ENCODE results near the gene CLN6. TPM values are rescaled to one million over a fixed set of nuclear protein-coding genes. Genes with fewer than 3 reads are reported as not detected.

CLN6 gene
- 10 to 100 TPM; 30.5 to 34.2 TPM for total RNA-seq

DNA sequence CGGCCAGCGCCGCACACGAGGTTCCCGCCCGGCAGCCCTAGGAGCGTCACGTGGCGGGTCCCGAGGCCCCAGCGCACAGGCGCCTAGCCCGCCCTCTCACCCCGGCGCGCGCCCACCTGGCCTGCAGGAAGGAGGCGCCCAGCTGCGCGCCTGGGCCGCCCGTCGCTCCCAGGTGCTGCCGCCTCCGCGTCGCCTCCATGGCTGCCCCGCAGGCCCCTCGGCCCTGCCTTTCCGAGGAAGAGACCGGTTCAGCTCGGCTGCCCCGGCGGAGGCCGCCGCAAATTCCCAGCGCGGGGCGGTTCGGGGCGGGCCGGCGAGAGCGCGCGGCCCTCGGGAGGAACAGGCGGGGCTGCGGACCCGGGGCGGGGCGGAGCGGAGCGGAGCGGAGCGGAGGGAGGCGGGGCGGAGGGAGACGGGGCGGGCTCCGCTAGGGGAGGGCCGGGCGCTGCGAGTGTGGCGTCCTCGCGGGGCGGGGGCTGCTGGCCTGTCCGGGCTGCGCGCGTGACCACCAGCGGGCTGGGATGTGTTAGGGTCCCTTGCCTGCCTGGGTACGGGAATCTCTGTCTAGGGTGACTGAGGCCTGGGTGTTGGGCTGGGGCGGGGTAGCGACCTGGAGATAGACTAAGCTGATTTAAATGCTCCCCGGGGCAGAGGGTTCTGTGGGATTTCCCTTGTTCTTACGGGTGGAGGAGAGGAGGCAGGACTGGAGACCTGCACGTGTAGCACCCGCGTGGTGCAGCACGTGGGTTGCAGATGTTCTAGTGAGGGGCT is at the start of gene CLN6:
TSS of gene CLN6 (minus strand) at position 343 of the 771 bp plus-strand sequence. CDS start at position 199, 144 bp downstream.
- intact Hi-C loops (cut with micrococcal nuclease): loop anchor here (1.0 to 5.0 kb wide), 6 partner anchors 21 to 709 kb away; partner anchors contain the start of genes C15orf61, PIAS1 and RNU6-1
- H3K27me3 Mint-ChIP-seq (ENCODE audit: low read depth): no peaks in the 10 kb centered on the region
- DNase-seq: peak; percentile 75
- CTCF ChIA-PET: interaction anchor here (0.7 to 2.1 kb wide), 4 partner anchors 19 to 368 kb away, joined by 3 to 4 read pairs (median 4); no protein-coding TSS in a partner anchor
- H3K9me3 Mint-ChIP-seq: no peaks in the 10 kb centered on the region
- peak within 1 kb of the TSS; percentile 85 for H3K4me3 Mint-ChIP-seq
- peaks cover 43% of the 10 kb centered on the region for H3K4me1 Mint-ChIP-seq (ENCODE audit: low read depth)
- peaks cover 15% of the 10 kb centered on the region for H3K36me3 Mint-ChIP-seq (ENCODE audit: low read depth)
- H3K27ac Mint-ChIP-seq: peak within 1 kb of the TSS; percentile 80

DNA sequence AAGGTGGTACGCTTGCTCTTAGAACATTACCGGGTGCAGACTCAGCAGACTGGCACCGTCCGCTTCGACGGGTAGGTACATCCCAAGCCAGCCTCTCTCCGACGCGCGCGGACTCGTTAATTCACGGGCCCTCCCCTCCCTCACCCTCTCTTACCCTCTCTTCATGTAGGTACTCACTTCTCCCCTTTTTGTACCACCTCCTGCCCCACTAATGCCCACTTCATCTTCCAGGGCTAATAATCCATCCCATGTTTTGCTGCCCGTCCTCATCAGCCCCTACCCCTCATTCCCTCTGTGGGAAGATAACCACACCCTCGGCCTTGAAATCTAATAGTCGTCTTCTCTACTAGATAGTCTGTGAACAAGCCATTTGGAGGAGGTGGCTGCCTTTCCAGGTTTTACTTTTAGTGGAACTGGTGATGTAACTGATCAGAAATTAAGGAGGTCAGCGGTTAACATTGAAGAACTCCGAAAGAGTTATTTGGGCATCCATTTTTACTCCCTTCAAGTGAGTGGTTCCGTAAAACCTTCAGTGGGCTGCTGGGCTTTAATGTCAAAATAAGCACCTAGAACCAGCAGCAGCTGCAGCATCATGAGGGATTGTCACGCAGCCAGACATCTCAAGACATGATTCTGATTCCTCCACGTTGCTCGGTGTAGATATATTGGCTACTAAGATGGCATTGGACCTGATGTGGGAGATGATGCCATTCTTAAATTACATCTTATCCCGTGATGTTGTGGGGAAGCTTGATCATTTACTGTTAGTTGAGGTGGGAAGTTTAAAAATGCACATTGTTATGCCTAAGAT is 49.3 kb upstream of the CLN6 start:
- H3K36me3 Mint-ChIP-seq (ENCODE audit: low read depth): peaks cover 9% of the 10 kb centered on the region
- intact Hi-C loops (cut with micrococcal nuclease): loop anchor here (1.0 to 5.0 kb wide), 3 partner anchors 48 to 736 kb away; partner anchors contain the start of genes MAP2K5 and RNU6-1
- H3K4me1 Mint-ChIP-seq (ENCODE audit: low read depth): peaks cover 48% of the 10 kb centered on the region
- peak overlapping the region; percentile 97 for H3K4me3 Mint-ChIP-seq
- peak; percentile 14 for DNase-seq
- CTCF ChIA-PET: interaction anchor here (1.1 to 3.8 kb wide), 2 partner anchors 13 to 26 kb away, joined by 4 to 22 read pairs; no protein-coding TSS in a partner anchor
- no peaks in the 10 kb centered on the region for H3K27me3 Mint-ChIP-seq (ENCODE audit: low read depth)
- no peaks in the 10 kb centered on the region for H3K9me3 Mint-ChIP-seq
- H3K27ac Mint-ChIP-seq: peak overlapping the region; percentile 97

- Mint-ChIP-seq H3K4me3 (peak overlapping the region; percentile 97), H3K4me1 (ENCODE audit: low read depth) (peaks cover 46% of the 10 kb centered on the region), H3K27ac (peak overlapping the region; percentile 97), H3K36me3 (ENCODE audit: low read depth) (peaks cover 9% of the 10 kb centered on the region), H3K9me3 (no peaks in the 10 kb centered on the region), H3K27me3 (ENCODE audit: low read depth) (no peaks in the 10 kb centered on the region)
- CTCF ChIA-PET: interaction anchor here (1.1 to 2.2 kb wide), 2 partner anchors 26 to 28 kb away, joined by 4 to 8 read pairs; no protein-coding TSS in a partner anchor
- peak; percentile 75 for DNase-seq
- intact Hi-C loops (cut with micrococcal nuclease): loop anchor here (1.0 to 5.0 kb wide), 3 partner anchors 48 to 736 kb away; partner anchors contain the start of genes MAP2K5 and RNU6-1
Measured at GRCh38 chr15:68278345-68278594, 48.7 kb upstream of the CLN6 start.

DNA sequence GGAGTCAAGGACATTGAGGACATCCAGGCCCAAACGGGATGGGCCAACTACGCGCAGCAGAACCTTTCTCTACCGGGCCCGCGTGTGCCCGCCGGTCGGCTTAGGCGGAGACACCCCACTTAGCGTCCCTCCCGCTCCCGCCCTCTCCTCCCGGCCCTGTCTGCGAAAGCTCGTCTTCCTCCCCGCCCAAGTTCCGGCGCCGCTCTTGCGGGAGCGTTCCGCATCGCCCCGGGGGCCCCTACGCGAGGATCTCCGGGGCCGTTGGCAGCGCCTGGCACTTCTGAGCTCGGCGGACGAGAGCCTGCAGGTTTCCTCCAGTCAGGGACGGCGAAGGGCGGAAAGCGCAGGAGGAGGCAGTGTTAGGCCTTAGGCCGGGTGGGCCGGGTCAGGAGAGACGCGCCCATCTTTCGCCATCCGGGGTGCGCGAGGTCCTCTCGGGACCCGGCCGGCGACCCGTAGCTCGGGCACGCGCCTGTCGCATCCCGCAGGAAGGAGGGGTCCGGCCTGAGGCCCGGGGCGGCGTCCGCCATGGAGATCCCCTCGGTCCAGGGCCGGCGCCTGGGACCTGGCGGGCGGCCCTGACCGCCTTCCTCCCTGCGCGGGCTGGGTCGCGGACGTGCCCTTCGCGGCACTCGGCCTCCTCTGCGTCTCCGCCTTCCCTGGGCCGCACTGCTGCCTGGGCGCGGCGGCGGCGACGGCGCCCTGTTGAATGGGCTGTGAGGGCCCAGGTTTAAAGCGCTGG is 48.2 kb upstream of the CLN6 start, which contains the start of gene FEM1B:
TSS of gene FEM1B (plus strand) at position 143 of the 742 bp plus-strand sequence. CDS start 673 bp downstream, outside the sequence.
- H3K27ac Mint-ChIP-seq: peak within 1 kb of the TSS; percentile 97
- H3K9me3 Mint-ChIP-seq: no peaks in the 10 kb centered on the region
- DNase-seq: peak; percentile 89
- peaks cover 46% of the 10 kb centered on the region for H3K4me1 Mint-ChIP-seq (ENCODE audit: low read depth)
- H3K4me3 Mint-ChIP-seq: peak within 1 kb of the TSS; percentile 97
- no peaks in the 10 kb centered on the region for H3K27me3 Mint-ChIP-seq (ENCODE audit: low read depth)
- intact Hi-C loops (cut with micrococcal nuclease): loop anchor here (1.0 to 5.0 kb wide), 8 partner anchors 15 to 735 kb away; partner anchors contain the start of genes ANP32A, MAP2K5, PIAS1 and RNU6-1
- CTCF ChIA-PET: interaction anchor here (0.7 to 2.2 kb wide), 5 partner anchors 16 to 105 kb away, joined by 3 to 8 read pairs (median 4); no protein-coding TSS in a partner anchor
- peaks cover 9% of the 10 kb centered on the region for H3K36me3 Mint-ChIP-seq (ENCODE audit: low read depth)

GRCh38 chr15:68277131-68277602 is 47.6 kb upstream of the CLN6 start:
- Mint-ChIP-seq H3K27ac (peak overlapping the region; percentile 97), H3K27me3 (ENCODE audit: low read depth) (no peaks in the 10 kb centered on the region), H3K9me3 (no peaks in the 10 kb centered on the region), H3K4me3 (peak overlapping the region; percentile 97), H3K4me1 (ENCODE audit: low read depth) (peaks cover 42% of the 10 kb centered on the region), H3K36me3 (ENCODE audit: low read depth) (peaks cover 9% of the 10 kb centered on the region)
- DNase-seq: peak; percentile 34
- intact Hi-C loops (cut with micrococcal nuclease): loop anchor here (1.0 to 5.0 kb wide), 6 partner anchors 16 to 735 kb away; partner anchors contain the start of genes ANP32A, MAP2K5 and PIAS1
- CTCF ChIA-PET: interaction anchor here (0.7 to 2.2 kb wide), 5 partner anchors 15 to 105 kb away, joined by 3 to 8 read pairs (median 4); no protein-coding TSS in a partner anchor

DNA sequence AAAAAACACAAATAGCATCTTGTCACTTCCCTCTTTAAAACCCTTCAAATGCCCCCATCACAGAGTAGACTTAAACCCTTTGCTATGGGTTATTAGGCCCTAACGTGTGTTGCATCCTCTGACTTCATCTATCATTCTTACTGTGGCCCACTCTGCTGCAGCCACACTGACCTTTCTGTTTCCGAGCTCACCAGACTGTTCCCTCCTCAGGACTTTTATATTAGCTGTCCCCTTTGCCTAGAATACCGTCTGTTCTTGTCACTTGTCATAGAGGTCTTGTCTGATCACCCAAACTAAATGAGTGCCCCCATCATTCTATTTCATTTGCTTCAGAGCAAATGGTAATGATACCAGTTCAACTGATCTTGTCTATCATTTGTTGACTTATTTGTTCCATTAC is 47.1 kb upstream of the CLN6 start:
- intact Hi-C loops (cut with micrococcal nuclease): loop anchor here (1.0 to 5.0 kb wide), 6 partner anchors 16 to 734 kb away; partner anchors contain the start of genes ANP32A, MAP2K5 and PIAS1
- H3K9me3 Mint-ChIP-seq: no peaks in the 10 kb centered on the region
- CTCF ChIA-PET: interaction anchor here (1.4 to 2.2 kb wide), 2 partner anchors 15 to 30 kb away, joined by 3 to 8 read pairs; no protein-coding TSS in a partner anchor
- H3K36me3 Mint-ChIP-seq (ENCODE audit: low read depth): peaks cover 9% of the 10 kb centered on the region
- no peaks in the 10 kb centered on the region for H3K27me3 Mint-ChIP-seq (ENCODE audit: low read depth)
- peak overlapping the region; percentile 97 for H3K27ac Mint-ChIP-seq
- H3K4me3 Mint-ChIP-seq: peak overlapping the region; percentile 97
- H3K4me1 Mint-ChIP-seq (ENCODE audit: low read depth): peaks cover 37% of the 10 kb centered on the region
- DNase-seq: no peak

DNA sequence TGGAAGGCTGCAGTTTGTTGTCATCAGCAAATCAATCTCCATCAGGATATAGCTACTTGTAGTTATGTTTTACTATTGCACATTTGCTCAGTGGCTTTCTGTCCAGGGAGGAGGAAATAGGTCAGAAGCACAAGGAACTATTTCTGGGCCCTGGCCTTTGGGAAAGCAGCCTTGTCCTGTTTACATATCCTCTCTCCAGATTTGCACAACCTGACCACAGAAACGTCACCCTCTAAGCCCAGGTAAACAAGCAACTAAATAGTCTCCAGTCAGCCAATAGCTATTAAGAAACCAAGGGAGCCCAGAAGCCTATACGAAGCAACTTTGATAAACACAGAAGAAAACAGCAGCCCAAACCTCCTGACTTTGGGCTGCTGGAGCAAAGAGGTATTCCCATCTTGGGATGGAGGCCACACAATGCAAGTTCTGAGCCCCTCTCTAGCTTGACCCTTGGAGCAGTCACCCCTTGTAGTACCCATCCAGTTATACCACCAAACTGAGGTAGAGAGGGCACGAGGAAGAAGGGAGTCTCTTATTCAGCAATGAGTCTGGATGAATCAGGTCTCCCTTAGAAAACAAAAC is 45.7 kb upstream of the CLN6 start:
- DNase-seq: no peak
- peaks cover 6% of the 10 kb centered on the region for H3K36me3 Mint-ChIP-seq (ENCODE audit: low read depth)
- H3K4me1 Mint-ChIP-seq (ENCODE audit: low read depth): peaks cover 23% of the 10 kb centered on the region
- intact Hi-C loops (cut with micrococcal nuclease): loop anchor here (5.0 kb wide), 1 partner anchor 733 kb away; the partner anchor contains the start of gene MAP2K5
- no peak overlapping the region for H3K27ac Mint-ChIP-seq
- no peaks in the 10 kb centered on the region for H3K27me3 Mint-ChIP-seq (ENCODE audit: low read depth)
- CTCF ChIA-PET: no interaction called here
- H3K9me3 Mint-ChIP-seq: no peaks in the 10 kb centered on the region
- H3K4me3 Mint-ChIP-seq: no peak overlapping the region

DNA sequence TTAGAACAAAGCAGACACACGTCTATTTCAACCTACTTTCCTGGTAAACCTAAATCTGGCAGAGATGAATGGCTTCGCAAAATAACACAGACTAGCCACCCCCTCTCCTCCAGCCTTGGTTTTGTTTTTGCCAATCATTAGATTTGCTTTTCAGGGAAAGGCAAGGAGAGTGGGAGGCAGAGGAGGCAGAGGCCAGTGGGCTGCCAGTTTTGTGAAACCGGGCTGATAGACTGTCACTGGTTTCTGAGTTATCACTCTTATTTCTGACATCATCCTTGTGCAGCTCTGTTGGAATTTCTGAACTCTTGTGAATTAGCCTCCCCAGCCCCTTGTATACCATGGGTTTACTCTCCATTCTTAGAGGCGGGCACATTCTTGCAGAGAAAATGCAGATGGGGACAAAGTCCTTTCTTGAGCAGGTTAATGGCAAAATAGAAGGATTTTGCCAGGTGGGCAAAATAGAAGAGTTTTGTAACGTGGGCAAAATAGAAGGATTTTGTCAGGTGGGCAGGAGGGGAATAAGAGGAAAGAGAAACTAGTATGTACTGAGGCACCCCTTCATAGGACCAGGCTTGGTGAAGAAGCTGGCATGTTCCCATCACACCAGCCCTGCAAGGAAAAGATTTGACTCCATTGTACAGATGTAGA is 44.8 kb upstream of the CLN6 start:
- no peaks in the 10 kb centered on the region for H3K36me3 Mint-ChIP-seq (ENCODE audit: low read depth)
- DNase-seq: no peak
- H3K27me3 Mint-ChIP-seq (ENCODE audit: low read depth): no peaks in the 10 kb centered on the region
- peaks cover 14% of the 10 kb centered on the region for H3K4me1 Mint-ChIP-seq (ENCODE audit: low read depth)
- H3K9me3 Mint-ChIP-seq: no peaks in the 10 kb centered on the region
- intact Hi-C loops (cut with micrococcal nuclease): no loop called here
- CTCF ChIA-PET: interaction anchor here (1.5 kb wide), 1 partner anchor 21 kb away, joined by 4 read pairs; no protein-coding TSS in a partner anchor
- no peak overlapping the region for H3K4me3 Mint-ChIP-seq
- no peak overlapping the region for H3K27ac Mint-ChIP-seq

DNA sequence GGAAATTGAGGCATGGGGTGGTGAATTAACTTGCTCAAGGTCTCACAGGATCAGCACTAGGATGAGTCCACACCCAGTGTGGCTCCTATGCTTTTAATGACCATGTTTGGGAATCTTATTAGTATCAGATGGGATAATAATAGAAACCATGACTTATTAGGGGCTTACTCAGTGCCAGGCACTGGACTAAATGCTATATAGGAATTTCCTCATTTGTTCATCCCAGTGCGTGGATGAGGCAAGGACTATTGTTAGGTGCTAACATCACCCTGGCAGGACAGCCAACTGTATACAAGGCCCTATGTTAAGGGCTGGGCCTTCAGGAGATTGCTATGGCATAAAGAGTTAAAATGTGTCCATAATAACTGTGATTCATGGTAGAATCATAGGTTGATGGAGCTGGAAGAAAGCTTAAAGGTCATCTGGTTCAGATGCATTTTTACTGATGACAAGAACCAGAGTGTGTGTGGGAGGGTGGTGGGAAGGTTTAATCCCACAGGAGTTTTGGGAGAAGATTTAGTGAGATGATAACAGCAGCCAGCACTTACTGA is 43.3 kb upstream of the CLN6 start:
- Mint-ChIP-seq H3K4me1 (ENCODE audit: low read depth) (peaks cover 9% of the 10 kb centered on the region), H3K36me3 (ENCODE audit: low read depth) (no peaks in the 10 kb centered on the region), H3K27me3 (ENCODE audit: low read depth) (no peaks in the 10 kb centered on the region), H3K27ac (no peak overlapping the region), H3K4me3 (no peak overlapping the region), H3K9me3 (no peaks in the 10 kb centered on the region)
- CTCF ChIA-PET: interaction anchor here (1.5 kb wide), 1 partner anchor 20 kb away, joined by 4 read pairs; no protein-coding TSS in a partner anchor
- intact Hi-C loops (cut with micrococcal nuclease): no loop called here
- no peak for DNase-seq

DNA sequence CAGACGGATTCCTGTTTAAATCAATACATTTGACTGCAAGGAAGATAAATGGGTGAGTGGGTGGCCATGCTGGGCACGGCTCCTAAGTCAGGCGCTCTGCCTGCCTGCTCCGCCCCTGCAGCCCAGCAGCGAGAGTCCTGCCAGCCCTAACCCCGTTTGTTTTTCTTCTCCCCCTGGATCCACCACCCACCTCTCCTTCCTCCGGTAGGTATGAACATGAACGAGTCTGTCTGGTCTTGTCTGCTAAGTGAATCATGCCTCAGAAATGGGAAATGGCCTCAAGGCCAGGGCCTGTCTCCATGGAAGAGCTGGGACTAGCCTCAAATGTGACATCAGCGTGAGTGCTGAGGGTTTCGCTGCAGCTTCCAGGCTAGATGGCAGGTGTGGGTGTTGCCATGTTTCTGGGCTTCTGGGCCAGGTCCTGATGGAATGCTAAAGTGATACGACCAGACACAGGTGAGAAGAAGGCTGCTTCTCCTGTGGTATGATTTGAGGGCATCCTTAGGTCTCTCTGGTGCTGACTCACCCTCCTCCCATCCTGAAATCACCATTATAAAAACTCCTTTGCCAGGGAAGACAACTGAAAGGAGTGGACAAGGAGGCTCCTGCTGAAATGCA is 42.4 kb upstream of the CLN6 start:
- no peaks in the 10 kb centered on the region for H3K9me3 Mint-ChIP-seq
- intact Hi-C loops (cut with micrococcal nuclease): no loop called here
- CTCF ChIA-PET: interaction anchor here (1.2 kb wide), 1 partner anchor 16 kb away, joined by 3 read pairs; no protein-coding TSS in a partner anchor

More for the DNA sequence above, 42.4 kb upstream of the CLN6 start:
- no peaks in the 10 kb centered on the region for H3K27me3 Mint-ChIP-seq (ENCODE audit: low read depth)
- H3K4me3 Mint-ChIP-seq: no peak overlapping the region
- no peaks in the 10 kb centered on the region for H3K36me3 Mint-ChIP-seq (ENCODE audit: low read depth)
- H3K4me1 Mint-ChIP-seq (ENCODE audit: low read depth): peaks cover 6% of the 10 kb centered on the region
- H3K27ac Mint-ChIP-seq: no peak overlapping the region
- DNase-seq: no peak
